ENCODE data around the gene ZNF480.
"Not testable (repeated sequence)": the region's sequence is repeated elsewhere in the genome, so short reads cannot be mapped to it uniquely, and the experiment has no call there.

The ZNF480 gene

GRCh38 chr19:52339022-52339421 is 42.1 kb downstream of the ZNF480 start:
- not testable (repeated sequence) for DNase-seq

- peak; percentile 5 to 46 (median 32) for DNase-seq
These were observed 46.6 kb downstream of the ZNF480 start for GRCh38 chr19:52343548-52343947.

GRCh38 chr19:52345162-52345561 is 48.2 kb downstream of the ZNF480 start:
- no peak for DNase-seq

GRCh38 chr19:52351512-52351911 is 54.5 kb downstream of the ZNF480 start:
- DNase-seq, result no peak

GRCh38 chr19:52366414-52366824 is 69.5 kb downstream of the ZNF480 start:
- DNase-seq, result no peak

GRCh38 chr19:52369559-52370340 is 72.8 kb downstream of the ZNF480 start, which contains the start of gene ZNF880:
Gene ZNF880, plus strand, starts transcription at chr19:52369923. Its CDS starts 43 bp downstream, at chr19:52369966.
- DNase-seq, result peak; percentile 93 to 97 (median 94)

- DNase-seq, result no peak
These were observed 73.4 kb downstream of the ZNF480 start for GRCh38 chr19:52370341-52370710.

All from suppressor macrophage (primary cell).